GM19043 (cell line): ENCODE data around the gene TYW1.
A peak's percentile ranks its signal among the peaks of the same experiment; 100 is the strongest.
"Not testable (repeated sequence)": the region's sequence is repeated elsewhere in the genome, so short reads cannot be mapped to it uniquely, and the experiment has no call there.

Experiments
- ATAC-seq: cut with Tn5 transposase; IDR thresholded peaks from one replicate; pipeline ENCODE4 v1.9.1; 2021; ENCODE audit warnings: low read depth; ENCODE audit not compliant: unreplicated experiment

Gene TYW1

DNA sequence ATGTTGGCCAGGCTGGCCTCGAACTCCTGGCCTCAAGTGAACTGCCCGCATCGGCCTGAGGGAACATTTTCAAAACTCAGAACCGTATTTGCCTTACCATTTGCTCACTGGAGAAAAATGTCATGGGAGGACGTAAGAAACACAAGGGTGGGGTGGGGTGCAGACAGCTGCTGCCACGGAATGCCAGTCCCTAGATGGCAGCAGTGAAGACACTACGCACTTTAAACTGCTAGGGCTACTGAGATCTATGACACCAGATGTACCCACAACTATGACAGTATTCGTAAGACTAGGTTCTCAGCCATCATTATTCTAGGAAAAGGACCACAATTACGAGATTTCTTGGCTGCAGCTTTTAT, 2.0 kb upstream of the TYW1 start:
- ATAC-seq: peak; percentile 32

GRCh38 chr7:66995050-66995776, 1.4 kb upstream of the TYW1 start, which contains the start of gene SBDS:
Gene SBDS, minus strand, starts transcription at chr7:66995586. Its CDS starts 169 bp downstream, at chr7:66995417.
- peak; percentile 55 for ATAC-seq

- not testable (repeated sequence) for ATAC-seq
These were observed 4.1 kb downstream of the TYW1 start for GRCh38 chr7:67000601-67001258.

DNA sequence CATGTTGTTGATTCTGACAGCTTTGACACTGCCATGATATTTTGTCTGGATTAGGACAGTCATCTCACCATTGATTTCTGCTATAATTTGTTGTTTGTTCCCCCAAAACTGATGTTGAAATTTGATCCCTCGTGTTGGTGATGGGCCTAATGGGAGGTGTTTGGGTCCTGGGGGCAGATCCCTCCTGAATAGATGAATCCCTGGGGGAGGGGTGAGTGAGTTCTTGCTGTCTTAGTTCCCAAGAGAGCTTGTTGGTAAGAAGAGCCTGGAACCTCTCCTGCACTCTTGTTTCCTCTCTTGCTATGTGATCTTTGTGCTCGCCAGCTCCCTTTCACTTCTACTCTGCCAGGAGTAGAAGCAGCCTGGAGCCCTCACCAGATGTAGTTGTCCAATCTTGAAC, 7.5 kb downstream of the TYW1 start:
- not testable (repeated sequence) for ATAC-seq

- ATAC-seq: no peak
These were observed 10.3 kb downstream of the TYW1 start for GRCh38 chr7:67006965-67007364.

GRCh38 chr7:67008260-67008659, 11.6 kb downstream of the TYW1 start:
- no peak for ATAC-seq

DNA sequence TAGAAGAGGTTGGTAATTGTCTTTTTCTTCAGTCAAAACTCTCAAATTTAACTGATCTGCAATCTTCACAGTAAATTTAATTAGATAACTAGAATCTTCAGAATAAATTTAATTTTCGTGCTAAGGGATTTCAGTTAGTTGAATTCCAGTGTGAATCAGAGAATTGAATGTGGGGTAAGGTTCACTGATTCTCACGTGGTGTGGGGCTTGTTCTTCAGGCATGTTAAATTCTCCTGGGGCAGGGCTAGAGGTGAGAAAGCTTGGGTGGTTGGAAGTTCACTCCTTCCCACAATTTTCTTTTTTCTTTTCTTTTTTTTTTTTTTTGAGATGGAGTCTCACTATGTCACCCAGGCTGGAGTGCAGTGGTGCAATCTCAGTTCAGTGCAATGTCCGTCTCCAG, 13.0 kb downstream of the TYW1 start:
- ATAC-seq: not testable (repeated sequence)

- not testable (repeated sequence) for ATAC-seq
These were observed 17.5 kb downstream of the TYW1 start for GRCh38 chr7:67014076-67014622.

GRCh38 chr7:67017971-67018370, 21.3 kb downstream of the TYW1 start:
- ATAC-seq: not testable (repeated sequence)

DNA sequence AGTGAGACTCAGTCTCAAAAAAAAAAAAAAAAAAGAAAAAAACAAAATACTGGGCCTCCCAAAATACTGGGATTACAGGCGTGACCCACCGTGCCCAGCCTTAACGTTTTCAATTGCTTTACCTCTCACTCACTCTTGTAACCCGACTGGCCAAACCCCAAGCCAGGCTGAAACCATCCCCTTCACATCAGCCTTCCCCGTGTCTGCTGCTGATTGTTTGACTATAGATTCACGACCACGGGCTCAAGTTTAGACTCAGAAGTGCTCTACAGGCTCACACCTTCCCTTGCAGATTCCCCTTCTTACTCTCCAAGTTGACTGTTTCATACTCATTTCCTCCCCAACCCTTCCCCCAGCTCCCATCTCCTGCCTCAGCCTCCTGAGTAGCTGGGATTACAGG, 22.3 kb downstream of the TYW1 start:
- no peak for ATAC-seq

DNA sequence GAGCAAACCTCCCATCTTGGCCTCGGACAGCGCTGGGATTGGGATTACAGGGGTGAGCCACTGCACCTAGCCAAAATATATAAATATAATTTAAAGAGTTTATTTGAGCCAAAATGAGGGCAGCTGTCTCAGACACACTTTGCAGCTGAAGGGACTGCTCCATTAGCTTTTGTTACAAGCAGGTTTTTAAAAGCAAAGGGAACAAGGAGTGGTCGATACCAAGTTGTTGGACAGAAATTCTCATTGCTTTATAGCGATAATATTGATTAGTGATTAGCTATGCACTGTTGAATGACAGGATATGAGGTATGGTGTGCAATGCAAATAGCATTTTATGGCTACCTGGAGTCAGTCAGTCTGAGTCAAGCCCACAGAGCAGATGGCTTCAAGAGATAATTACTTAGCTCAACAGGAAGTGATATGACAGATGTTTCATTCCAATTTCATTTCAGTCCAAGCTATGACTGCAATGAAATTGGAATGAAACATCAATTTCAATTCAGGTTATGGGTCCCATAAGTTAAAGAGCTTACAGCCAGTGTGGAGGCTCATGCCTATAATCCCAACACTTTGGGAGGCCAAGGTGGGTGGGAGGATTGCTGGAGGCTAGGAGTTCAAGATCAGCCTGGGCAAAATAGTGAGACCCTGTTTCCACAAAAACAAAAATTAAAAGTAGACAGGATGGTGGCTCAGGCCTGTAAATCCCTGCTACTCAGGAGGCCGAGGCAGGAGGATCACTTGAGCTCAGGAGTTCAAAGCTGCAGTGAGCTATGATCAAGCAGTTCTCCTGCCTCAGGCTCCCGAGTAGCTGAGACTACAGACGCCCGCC, 23.1 kb downstream of the TYW1 start:
- no peak for ATAC-seq

DNA sequence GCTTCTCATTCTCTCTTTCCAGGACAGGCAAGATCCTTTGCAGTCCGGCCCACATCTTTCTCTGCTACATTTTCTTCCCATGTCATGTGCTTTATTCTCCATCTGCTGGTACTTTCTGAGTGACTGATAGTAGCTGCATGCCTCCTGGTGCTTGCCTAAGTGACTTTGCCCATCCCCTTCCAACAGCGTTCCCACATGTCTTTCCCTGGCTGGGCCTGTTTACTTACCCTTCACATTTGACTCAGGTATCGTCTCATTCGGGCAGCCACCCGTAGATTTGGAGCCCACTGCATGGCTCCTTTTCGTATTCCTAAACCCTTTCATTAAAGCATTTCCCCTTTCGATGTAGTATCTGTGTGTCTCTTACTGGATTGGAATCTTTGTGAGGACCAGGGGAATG, 24.6 kb downstream of the TYW1 start:
- ATAC-seq: no peak

DNA sequence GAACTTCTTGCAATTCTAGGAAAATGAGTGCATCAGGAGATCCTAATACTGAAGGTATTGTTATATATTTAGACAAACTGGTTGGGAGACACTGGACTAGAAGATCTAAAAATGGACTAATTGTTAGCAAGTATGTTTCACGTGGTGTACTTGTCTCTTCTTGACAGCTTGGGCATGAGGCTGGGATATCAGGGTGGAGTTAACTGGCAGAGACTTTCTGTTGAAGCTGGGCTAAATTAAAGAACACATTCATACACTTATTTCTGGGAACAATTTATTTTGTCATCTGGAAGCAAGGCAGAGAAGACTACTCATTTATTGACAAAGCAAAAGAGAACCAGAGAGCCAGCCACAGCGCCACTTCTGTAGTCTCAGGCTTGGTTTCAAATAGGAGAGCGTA, 25.9 kb downstream of the TYW1 start:
- ATAC-seq: no peak

GRCh38 chr7:67025459-67025858, 28.8 kb downstream of the TYW1 start:
- ATAC-seq: not testable (repeated sequence)

DNA sequence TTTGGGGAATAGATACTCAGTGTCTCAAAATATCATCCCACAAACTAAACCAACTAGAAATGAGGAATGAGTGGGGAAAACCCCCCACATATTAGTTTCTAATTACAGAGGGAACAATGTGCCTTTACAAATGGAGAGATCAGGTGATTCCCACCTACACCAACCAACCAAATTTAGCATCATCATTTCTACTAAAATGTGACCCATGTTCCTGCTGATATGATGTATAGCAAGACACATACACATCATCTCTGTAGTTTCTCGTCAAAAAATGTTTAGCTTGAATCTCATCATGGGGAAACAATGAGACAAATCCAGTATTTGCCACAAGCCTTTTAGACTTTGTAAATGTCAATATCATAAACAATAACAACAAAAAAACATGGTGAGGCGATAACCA, 35.1 kb downstream of the TYW1 start:
- not testable (repeated sequence) for ATAC-seq

- no peak for ATAC-seq
These were observed 36.6 kb downstream of the TYW1 start for GRCh38 chr7:67033251-67033650.

DNA sequence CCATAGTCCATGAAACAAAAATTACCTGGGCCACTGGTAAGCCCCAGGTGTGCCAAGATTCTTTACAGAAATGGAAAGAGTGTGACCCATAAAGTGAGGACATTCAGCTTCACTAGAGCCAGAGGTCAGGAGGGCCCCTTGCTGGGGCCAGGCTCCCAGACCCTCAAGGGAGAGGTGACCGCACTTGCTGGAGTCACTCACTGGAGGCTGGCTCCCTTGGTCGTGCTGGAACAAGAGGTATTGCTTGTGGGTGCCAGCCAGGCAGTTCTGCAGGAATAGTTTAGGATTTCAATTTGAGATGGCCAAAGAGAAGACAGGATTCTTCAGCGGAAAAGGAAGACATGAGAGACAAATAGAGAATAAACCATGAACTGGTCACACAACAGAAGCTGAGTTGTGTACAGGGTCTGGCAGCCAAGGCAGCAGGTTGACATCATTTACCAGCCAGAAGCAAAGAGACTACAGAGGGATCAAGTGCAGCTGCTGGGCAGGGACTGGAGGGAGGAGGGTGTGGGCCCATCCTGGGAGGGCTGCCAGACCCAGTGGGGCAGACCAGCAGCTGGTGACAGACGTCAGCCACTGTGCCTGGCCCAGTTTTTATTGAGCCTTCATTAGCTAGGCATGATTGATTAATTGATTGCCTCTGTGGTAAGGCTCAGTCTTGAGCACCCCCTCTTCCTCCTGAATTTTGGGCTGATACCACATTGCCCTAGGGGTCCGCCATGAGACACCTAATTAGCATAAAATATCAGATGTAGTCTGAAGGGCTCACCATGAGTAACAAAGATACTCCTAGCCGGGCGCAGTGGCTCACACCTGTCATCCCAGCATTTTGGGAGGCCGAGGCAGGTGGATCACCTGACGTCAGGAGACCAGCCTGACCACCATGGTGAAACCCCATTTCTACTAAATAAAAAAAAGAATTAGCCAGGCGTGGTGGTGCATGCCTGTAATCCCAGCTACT, 40.1 kb downstream of the TYW1 start:
- ATAC-seq: not testable (repeated sequence)

DNA sequence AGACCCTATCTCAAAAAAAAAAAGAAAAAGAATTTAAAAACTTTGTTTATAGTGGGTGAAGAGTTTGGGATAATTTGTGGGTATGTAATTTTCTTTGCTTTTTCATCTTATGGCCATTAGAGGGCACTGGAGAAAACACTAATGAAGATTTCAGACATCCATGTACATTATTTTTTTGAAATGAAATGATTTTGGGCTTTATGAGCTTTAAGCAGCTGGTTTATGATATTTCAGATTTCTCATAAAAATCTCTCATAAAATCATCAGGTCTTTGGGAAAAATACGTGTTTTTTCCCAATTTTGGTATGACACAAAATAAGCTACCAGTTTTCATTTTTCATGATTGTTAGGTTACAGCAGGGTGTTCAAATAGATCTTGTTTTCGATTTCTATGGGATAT, 44.2 kb downstream of the TYW1 start:
- ATAC-seq: not testable (repeated sequence)

DNA sequence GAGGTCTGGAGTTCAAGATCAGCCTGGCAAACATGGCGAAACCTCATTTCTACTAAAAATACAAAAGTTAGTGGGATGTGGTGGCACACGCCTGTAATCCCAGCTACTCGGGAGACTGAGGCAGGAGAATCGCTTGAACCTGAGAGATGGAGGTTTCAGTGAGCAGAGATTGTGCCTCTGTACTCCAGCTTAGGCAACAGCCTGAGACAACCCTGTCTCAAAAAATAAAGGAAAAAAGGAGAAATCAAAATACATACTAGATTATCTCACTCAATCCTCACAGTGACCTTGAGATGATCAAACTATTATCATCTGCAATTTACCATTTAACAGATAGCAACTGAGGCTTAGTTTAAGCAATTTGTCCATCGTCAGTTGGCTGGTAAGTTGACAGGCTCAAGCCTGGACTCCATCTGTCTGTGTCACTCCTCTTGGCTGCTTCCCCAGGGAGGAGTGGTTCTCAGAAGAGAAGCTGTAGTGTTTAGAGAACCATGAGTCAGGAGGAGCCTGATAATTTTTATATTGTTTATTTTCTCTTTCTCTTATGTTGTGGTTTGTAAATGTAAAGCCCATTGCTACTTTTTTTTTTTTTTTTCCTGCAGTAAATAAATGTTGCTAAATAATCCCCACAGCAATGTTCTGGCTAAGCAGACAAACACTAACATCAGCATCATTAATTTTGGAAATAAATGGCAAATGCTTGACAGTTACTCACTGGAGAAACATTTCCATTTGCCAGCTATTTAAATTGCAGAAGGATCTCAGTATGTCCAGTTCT, 46.3 kb downstream of the TYW1 start:
- ATAC-seq: not testable (repeated sequence)
